AG04450 (cell line): ENCODE results near the gene C10orf71. TPM values are rescaled to one million over a fixed set of nuclear protein-coding genes. Genes with fewer than 3 reads are reported as not detected.

Source experiments
- CTCF ChIA-PET: fragments of 300-600, 350-600 bp; formaldehyde crosslinking; extraction: SDS; loops from one replicate; lab custom pipeline; 2022; ENCODE audit warnings: antibody characterized with exemption, inconsistent platforms; lab: Charles Lee
- POLR2A ChIA-PET: fragments of 350-600 bp; formaldehyde crosslinking; extraction: SDS; loops from one replicate; lab custom pipeline; 2021; ENCODE audit warnings: antibody characterized with exemption, inconsistent platforms; lab: Yijun Ruan, JAX
- DNase-seq: peaks from one replicate; pipeline ENCODE4 v3.0.0-alpha.2; 2011; ENCODE audit warnings: low read depth, low spot score
- H3K27ac ChIP-seq: one replicate; pipeline ENCODE4 v1.5.1; 2012; ENCODE audit warnings: low read depth, low read length, control low read depth
- H3K27me3 ChIP-seq: one replicate; pipeline ENCODE4 v1.6.0; 2012; ENCODE audit warnings: low read length; ENCODE audit not compliant: control insufficient read depth, insufficient read depth
- H3K4me3 ChIP-seq: 2 replicates; pipeline ENCODE4 v1.5.1; 2011; ENCODE audit warnings: mild to moderate bottlenecking, low read depth, low read length, control low read depth
- H3K9me3 ChIP-seq: 2 replicates; pipeline ENCODE4 v1.5.1; 2012; ENCODE audit warnings: low read length; ENCODE audit not compliant: control insufficient read depth, insufficient read depth
- CTCF ChIP-seq: IDR thresholded peaks from 2 replicates; pipeline ENCODE4 v1.5.1; 2011; ENCODE audit warnings: low read depth, low read length, control low read depth, inconsistent platforms
- polyA plus RNA-seq: library from polyadenylated mRNA; depleted of rRNA; stranded (reverse); fragments of >200 nt; gene quantifications from 2 replicates; pipeline ENCODE4 v1.2.3, GENCODE V29; 2011

The C10orf71 gene
- polyA plus RNA-seq, 1 experiment = not detected

- no peak overlapping the region for H3K4me3 ChIP-seq
- POLR2A ChIA-PET = no interaction called here
- no peak for TF ChIP-seq CTCF
- no peak for DNase-seq
- no peaks in the 10 kb centered on the region for H3K9me3 ChIP-seq
- no peak overlapping the region for H3K27ac ChIP-seq
- peaks cover 7% of the 10 kb centered on the region for H3K27me3 ChIP-seq
- CTCF ChIA-PET = no interaction called here
Measured at GRCh38 chr10:49254556-49255318, 44.2 kb upstream of the C10orf71 start.

GRCh38 chr10:49255883-49256282, 43.1 kb upstream of the C10orf71 start:
- CTCF ChIA-PET = no interaction called here
- POLR2A ChIA-PET = no interaction called here
- H3K9me3 ChIP-seq = no peaks in the 10 kb centered on the region

GRCh38 chr10:49257154-49257553, 41.8 kb upstream of the C10orf71 start:
- Histone ChIP-seq H3K27me3 (peaks cover 7% of the 10 kb centered on the region), H3K4me3 (no peak overlapping the region), H3K9me3 (no peaks in the 10 kb centered on the region), H3K27ac (no peak overlapping the region)
- ChIA-PET CTCF (no interaction called here), POLR2A (no interaction called here)
- no peak for TF ChIP-seq CTCF
- no peak for DNase-seq

More at GRCh38 chr10:49255883-49256282, 43.1 kb upstream of the C10orf71 start:
- TF ChIP-seq CTCF = no peak
- Histone ChIP-seq H3K27ac (no peak overlapping the region), H3K27me3 (peaks cover 7% of the 10 kb centered on the region), H3K4me3 (no peak overlapping the region)
- DNase-seq = no peak

- Histone ChIP-seq H3K27me3 (peaks cover 7% of the 10 kb centered on the region), H3K9me3 (no peaks in the 10 kb centered on the region), H3K27ac (no peak overlapping the region), H3K4me3 (no peak overlapping the region)
- no peak for TF ChIP-seq CTCF
- ChIA-PET CTCF (no interaction called here), POLR2A (no interaction called here)
- no peak for DNase-seq
Measured at GRCh38 chr10:49257626-49258349, 41.2 kb upstream of the C10orf71 start.

- no peaks in the 10 kb centered on the region for H3K9me3 ChIP-seq
- POLR2A ChIA-PET = no interaction called here
- no peak overlapping the region for H3K4me3 ChIP-seq
- DNase-seq = no peak
- peaks cover 7% of the 10 kb centered on the region for H3K27me3 ChIP-seq
- CTCF ChIA-PET = no interaction called here
- H3K27ac ChIP-seq = no peak overlapping the region
- no peak for TF ChIP-seq CTCF
Measured at GRCh38 chr10:49258350-49258683, 40.7 kb upstream of the C10orf71 start.
